ENCODE results near the gene NALCN.

DNA sequence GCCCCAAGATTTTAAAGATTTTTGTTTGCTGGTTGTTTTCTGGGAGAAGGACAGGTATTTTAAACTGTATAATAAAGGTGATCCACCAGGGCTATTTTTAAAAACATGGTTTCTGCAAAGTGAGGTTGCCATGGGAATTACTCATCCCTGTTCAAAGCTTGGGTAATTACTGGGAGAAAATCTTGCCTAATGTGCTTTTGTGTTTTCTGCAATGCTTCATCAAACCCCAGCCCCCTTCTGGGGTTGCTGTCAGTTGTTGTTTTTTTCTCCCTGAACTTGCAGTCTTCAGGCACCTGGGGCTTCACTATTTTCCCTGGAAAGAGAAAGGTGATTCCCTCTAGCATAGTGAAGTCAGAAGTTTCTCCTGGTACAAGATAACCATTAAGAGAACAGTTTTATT, 277.2 kb downstream of the NALCN start:
- TF ChIP-seq, protein P1, sequence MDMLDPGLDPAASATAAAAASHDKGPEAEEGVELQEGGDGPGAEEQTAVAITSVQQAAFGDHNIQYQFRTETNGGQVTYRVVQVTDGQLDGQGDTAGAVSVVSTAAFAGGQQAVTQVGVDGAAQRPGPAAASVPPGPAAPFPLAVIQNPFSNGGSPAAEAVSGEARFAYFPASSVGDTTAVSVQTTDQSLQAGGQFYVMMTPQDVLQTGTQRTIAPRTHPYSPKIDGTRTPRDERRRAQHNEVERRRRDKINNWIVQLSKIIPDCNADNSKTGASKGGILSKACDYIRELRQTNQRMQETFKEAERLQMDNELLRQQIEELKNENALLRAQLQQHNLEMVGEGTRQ (IDR thresholded peaks at IDR 0.05; ENCODE audit: low read length) = no peak
- TF ChIP-seq SAP30 (IDR thresholded peaks at IDR 0.05; ENCODE audit: insufficient read depth, insufficient replicate concordance, low read length) (no peak), POLR2AphosphoS5 (IDR thresholded peaks at IDR 0.05; ENCODE audit: low read depth, low read length) (no peak), CEBPB (IDR thresholded peaks at IDR 0.05; ENCODE audit: low read depth, low read length) (no peak), POLR2A (IDR thresholded peaks at IDR 0.05; ENCODE audit: control extremely low read depth in 1 of 2, low read depth in 2 of 2, low read length in 2 of 2) (no peak), BRCA1 (IDR thresholded peaks at IDR 0.05; ENCODE audit: low read depth, low read length) (no peak), EZH2 (IDR thresholded peaks at IDR 0.05; ENCODE audit: low read depth, low read length, severe bottlenecking) (no peak)
- TF ChIP-seq, protein P2, sequence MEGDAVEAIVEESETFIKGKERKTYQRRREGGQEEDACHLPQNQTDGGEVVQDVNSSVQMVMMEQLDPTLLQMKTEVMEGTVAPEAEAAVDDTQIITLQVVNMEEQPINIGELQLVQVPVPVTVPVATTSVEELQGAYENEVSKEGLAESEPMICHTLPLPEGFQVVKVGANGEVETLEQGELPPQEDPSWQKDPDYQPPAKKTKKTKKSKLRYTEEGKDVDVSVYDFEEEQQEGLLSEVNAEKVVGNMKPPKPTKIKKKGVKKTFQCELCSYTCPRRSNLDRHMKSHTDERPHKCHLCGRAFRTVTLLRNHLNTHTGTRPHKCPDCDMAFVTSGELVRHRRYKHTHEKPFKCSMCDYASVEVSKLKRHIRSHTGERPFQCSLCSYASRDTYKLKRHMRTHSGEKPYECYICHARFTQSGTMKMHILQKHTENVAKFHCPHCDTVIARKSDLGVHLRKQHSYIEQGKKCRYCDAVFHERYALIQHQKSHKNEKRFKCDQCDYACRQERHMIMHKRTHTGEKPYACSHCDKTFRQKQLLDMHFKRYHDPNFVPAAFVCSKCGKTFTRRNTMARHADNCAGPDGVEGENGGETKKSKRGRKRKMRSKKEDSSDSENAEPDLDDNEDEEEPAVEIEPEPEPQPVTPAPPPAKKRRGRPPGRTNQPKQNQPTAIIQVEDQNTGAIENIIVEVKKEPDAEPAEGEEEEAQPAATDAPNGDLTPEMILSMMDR (IDR thresholded peaks at IDR 0.05; ENCODE audit: control extremely low read depth in 1 of 3, insufficient read depth in 1 of 3, low read depth in 1 of 3, low read length in 3 of 3) = no peak

Data from H1 (cell line).